Measurements from ENCODE around the gene PAAF1. TPM values are rescaled to one million over a fixed set of nuclear protein-coding genes. Genes with fewer than 3 reads are reported as not detected.
A peak's percentile ranks its signal among the peaks of the same experiment; 100 is the strongest.

Gene PAAF1
- total RNA-seq, 1 donor from 2014 or later: 14.9 TPM

- intact Hi-C loops (cut with DNase I): loop anchor here (10.0 kb wide), 2 partner anchors 129 to 359 kb away; no protein-coding TSS in a partner anchor
- peak; percentile 14 for DNase-seq (ENCODE audit: low spot score)
Observed at GRCh38 chr11:73965764-73966121, 88.9 kb downstream of the PAAF1 start.

- intact Hi-C loops (cut with DNase I): loop anchor here (10.0 kb wide), 2 partner anchors 126 to 356 kb away; no protein-coding TSS in a partner anchor
- DNase-seq (ENCODE audit: low spot score): peak; percentile 15
Observed at GRCh38 chr11:73968356-73968966, 91.7 kb downstream of the PAAF1 start.

- no peak for DNase-seq (ENCODE audit: low spot score)
- intact Hi-C loops (cut with DNase I): loop anchor here (10.0 kb wide), 2 partner anchors 126 to 356 kb away; no protein-coding TSS in a partner anchor
Observed at GRCh38 chr11:73969091-73969490, 92.3 kb downstream of the PAAF1 start.

- DNase-seq (ENCODE audit: low spot score): peak; percentile 38
Observed at GRCh38 chr11:73969991-73970800, 93.4 kb downstream of the PAAF1 start.

GRCh38 chr11:73971175-73971719 lies 94.4 kb downstream of the PAAF1 start:
- peak; percentile 10 for DNase-seq (ENCODE audit: low spot score)
- intact Hi-C loops (cut with DNase I): no loop called here

More at GRCh38 chr11:73969991-73970800, 93.4 kb downstream of the PAAF1 start:
- intact Hi-C loops (cut with DNase I): loop anchor here (10.0 kb wide), 2 partner anchors 125 to 355 kb away; no protein-coding TSS in a partner anchor

- DNase-seq (ENCODE audit: low spot score): peak; percentile 10
- intact Hi-C loops (cut with DNase I): no loop called here
Observed at GRCh38 chr11:73972187-73972586, 95.4 kb downstream of the PAAF1 start.

- intact Hi-C loops (cut with DNase I): no loop called here
- peak; percentile 17 for DNase-seq (ENCODE audit: low spot score)
Observed at GRCh38 chr11:73972620-73973449, 96.0 kb downstream of the PAAF1 start.

- DNase-seq (ENCODE audit: low spot score): peak; percentile 29
- intact Hi-C loops (cut with DNase I): no loop called here
Observed at GRCh38 chr11:73974604-73975478, 98.0 kb downstream of the PAAF1 start.

GRCh38 chr11:73975479-73975757 lies 98.6 kb downstream of the PAAF1 start:
- intact Hi-C loops (cut with DNase I): no loop called here
- DNase-seq (ENCODE audit: low spot score): peak; percentile 58

GRCh38 chr11:73976451-73977151 lies 99.8 kb downstream of the PAAF1 start:
- DNase-seq (ENCODE audit: low spot score): peak; percentile 54
- intact Hi-C loops (cut with DNase I): no loop called here

- peak; percentile 44 for DNase-seq (ENCODE audit: low spot score)
- intact Hi-C loops (cut with DNase I): no loop called here
Observed at GRCh38 chr11:73977856-73978519, 101.2 kb downstream of the PAAF1 start.

- DNase-seq (ENCODE audit: low spot score): no peak
- intact Hi-C loops (cut with DNase I): no loop called here
Observed at GRCh38 chr11:73978576-73979086, 101.8 kb downstream of the PAAF1 start.

GRCh38 chr11:73980001-73980961 lies 103.5 kb downstream of the PAAF1 start:
- intact Hi-C loops (cut with DNase I): loop anchor here (5.0 kb wide), 1 partner anchor 37 kb away; no protein-coding TSS in a partner anchor
- peak; percentile 76 for DNase-seq (ENCODE audit: low spot score)

Measured in cardiac septum (tissue), 1 donor.